Suprapubic skin (tissue), 3 donors: ENCODE data around the gene EGFR.

Experiments
- CTCF ChIP-seq, 2 donors: fragments of 200-600 bp in 1 of 2; fragments of 450-650 bp in 1 of 2; sonication (generic) in 1 of 2; IDR thresholded peaks; one replicate each; pipeline ENCODE4 v1.5.1; 2016 to 2019; ENCODE audit warnings: antibody characterized with exemption in 2 of 2, mild to moderate bottlenecking in 1 of 2, moderate library complexity in 1 of 2
- POLR2AphosphoS5 ChIP-seq, 3 donors: sonication (generic); formaldehyde crosslinking; IDR thresholded peaks; one replicate each; pipeline ENCODE4 v1.6.1; 2017; ENCODE audit warnings: antibody characterized with exemption in 3 of 3

DNA sequence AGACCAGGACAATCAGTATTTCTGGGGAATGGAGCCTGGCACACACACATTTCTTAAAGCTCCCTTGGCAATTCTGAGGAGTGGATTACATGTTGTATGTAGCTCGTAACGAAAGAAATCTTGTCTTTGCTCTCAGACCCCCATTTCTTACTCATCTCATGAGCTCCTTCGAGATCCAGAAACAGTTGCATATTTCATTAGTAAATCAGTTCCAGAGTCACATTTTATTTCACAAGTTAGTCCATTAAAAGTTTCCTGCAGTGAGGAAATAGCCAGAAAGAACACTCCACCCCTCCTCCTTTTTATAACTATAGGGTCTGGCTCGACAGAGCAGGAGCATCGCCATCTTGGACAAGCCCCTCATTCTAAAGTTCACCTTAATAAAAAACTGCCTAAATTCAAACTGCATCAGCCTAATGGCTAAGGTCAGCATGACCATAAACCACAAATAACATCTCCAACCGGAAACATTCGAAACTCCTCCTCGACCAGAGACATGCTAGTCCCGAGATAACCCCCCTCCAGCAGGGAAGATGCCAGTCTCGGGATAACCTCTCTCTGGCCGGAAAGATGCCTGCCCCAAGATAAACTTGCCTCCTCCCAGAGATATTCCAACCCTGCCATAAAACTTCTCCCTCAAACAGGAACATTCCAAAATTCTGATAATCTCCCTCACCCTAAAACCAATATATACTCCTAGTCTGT is 7.4 kb downstream of the EGFR start:
- TF ChIP-seq CTCF (IDR thresholded peaks at IDR 0.05) (no peak), POLR2AphosphoS5 (IDR thresholded peaks at IDR 0.05) (no peak)
